Gastrocnemius medialis (tissue), 4 donors: ENCODE data around the gene ATP10B. TPM values are rescaled to one million over a fixed set of nuclear protein-coding genes. Genes with fewer than 3 reads are reported as not detected.

Source experiments
- ATAC-seq, 2 donors: fragments of 150-250 bp; one replicate each; pipeline ENCODE4 v1.9.1; 2016
- DNase-seq, 2 donors: peaks; one replicate each; pipeline ENCODE4 v3.0.0-alpha.2; 2019
- H3K27ac ChIP-seq, 4 donors: fragments of 200-600 bp; sonication (generic); 1 replicate in 1 of 4; 2 replicates in 3 of 4; pipeline ENCODE4 v1.5.1; 2016 to 2018; ENCODE audit warnings: mild to moderate bottlenecking in 2 of 4, moderate library complexity in 1 of 4
- H3K27me3 ChIP-seq, 3 donors: fragments of 200-600 bp; sonication (generic) in 2 of 3; 1 replicate in 1 of 3; 2 replicates in 2 of 3; pipeline versions ENCODE4 v1.5.1 to v1.6.0; 2016 to 2019; ENCODE audit warnings: mild to moderate bottlenecking in 1 of 3, moderate library complexity in 1 of 3
- H3K36me3 ChIP-seq, 2 donors: fragments of 200-600 bp; sonication (generic) in 1 of 2; one replicate each; pipeline ENCODE4 v1.5.1; 2017 to 2018
- H3K4me1 ChIP-seq, 2 donors: fragments of 200-600 bp; sonication (generic) in 1 of 2; one replicate each; pipeline ENCODE4 v1.5.1; 2016 to 2017; ENCODE audit warnings: mild to moderate bottlenecking in 2 of 2
- H3K4me3 ChIP-seq, 4 donors: fragments of 200-600 bp; sonication (generic) in 3 of 4; 1 replicate in 1 of 4; 2 replicates in 3 of 4; pipeline ENCODE4 v1.5.1; 2016 to 2019; ENCODE audit warnings: mild to moderate bottlenecking in 2 of 4
- H3K9me3 ChIP-seq, 3 donors: fragments of 200-600 bp; sonication (generic) in 2 of 3; 1 replicate in 1 of 3; 2 replicates in 2 of 3; pipeline ENCODE4 v1.5.1; 2016 to 2019
- POLR2A ChIP-seq, 2 donors: fragments of 450-650 bp; IDR thresholded peaks; one replicate each; pipeline ENCODE4 v1.6.1; 2017; ENCODE audit warnings: antibody characterized with exemption in 2 of 2, mild to moderate bottlenecking in 2 of 2, moderate library complexity in 2 of 2
- in situ Hi-C, 4 donors: fragments of 200-750 bp; cut with MboI; loops; one replicate each; pipeline versions ENCODE4 v1.15.0 to v1.8.0; 2017; ENCODE audit warnings: low sequenced_read_pairs in 4 of 4
- intact Hi-C: fragments of 100-400 bp; cut with DNase I; formaldehyde crosslinking; loops from one replicate; pipeline ENCODE4 v1.15.1; 2023; ENCODE audit warnings: low total_unique reads
- total RNA-seq, 4 donors: library from RNA; depleted of rRNA; stranded (reverse); fragments of >200 nt; gene quantifications; one replicate each; pipeline versions ENCODE4 v1.1.0 to v1.2.3, GENCODE V29; 2016
- TF ChIP-seq, protein P1 (sequence below), 5 experiments: fragments of 450-650 bp in 3 of 5; fragments of 200-600 bp in 2 of 5; sonication (generic) in 2 of 5; IDR thresholded peaks in 4 of 5; conservative IDR thresholded peaks in 1 of 5; 1 replicate in 4 of 5; 2 replicates in 1 of 5; pipeline ENCODE4 v1.5.1; 2016 to 2019; ENCODE audit warnings: antibody characterized with exemption in 5 of 5, mild to moderate bottlenecking in 3 of 5, moderate library complexity in 3 of 5

The ATP10B gene
- total RNA-seq, 4 donors from 2014 or later, result 0.63 TPM; not detected in 3

DNA sequence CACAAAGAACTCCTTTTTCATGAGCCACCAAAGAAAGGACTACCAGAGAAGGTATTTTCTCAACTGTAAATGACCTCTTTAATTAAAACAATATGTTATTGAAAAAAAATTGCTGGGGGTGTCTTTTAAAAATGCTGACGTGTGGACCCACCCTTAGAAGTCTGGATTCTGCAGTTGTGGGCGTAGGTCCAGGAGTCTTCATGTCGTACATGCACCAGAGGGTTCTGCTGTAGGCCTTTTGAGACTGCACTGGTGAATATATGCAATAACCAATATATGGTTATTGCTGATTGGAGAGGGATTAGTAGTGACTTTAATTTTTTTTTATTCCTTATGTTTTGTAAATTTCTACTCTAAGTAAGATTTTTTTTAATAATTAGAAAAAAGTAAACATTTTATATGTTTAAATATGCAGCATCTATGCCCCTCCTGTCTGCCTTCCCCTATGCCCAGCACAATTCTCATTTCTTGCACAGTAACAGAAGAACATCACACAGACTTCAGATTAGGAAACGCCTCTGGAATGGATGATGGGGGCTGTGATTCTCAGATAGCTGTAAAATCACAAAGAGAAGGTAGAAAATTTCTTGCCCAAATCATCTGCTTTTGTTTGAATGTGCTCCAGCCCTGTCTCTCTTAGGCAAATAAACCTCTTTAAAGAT is 328.4 kb downstream of the ATP10B start:
- Histone ChIP-seq H3K27ac (no peak overlapping the region), H3K27me3 (no peaks in the 10 kb centered on the region), H3K36me3 (no peaks in the 10 kb centered on the region), H3K4me1 (no peaks in the 10 kb centered on the region), H3K4me3 (no peak overlapping the region), H3K9me3 (no peaks in the 10 kb centered on the region)
- TF ChIP-seq, protein P1, sequence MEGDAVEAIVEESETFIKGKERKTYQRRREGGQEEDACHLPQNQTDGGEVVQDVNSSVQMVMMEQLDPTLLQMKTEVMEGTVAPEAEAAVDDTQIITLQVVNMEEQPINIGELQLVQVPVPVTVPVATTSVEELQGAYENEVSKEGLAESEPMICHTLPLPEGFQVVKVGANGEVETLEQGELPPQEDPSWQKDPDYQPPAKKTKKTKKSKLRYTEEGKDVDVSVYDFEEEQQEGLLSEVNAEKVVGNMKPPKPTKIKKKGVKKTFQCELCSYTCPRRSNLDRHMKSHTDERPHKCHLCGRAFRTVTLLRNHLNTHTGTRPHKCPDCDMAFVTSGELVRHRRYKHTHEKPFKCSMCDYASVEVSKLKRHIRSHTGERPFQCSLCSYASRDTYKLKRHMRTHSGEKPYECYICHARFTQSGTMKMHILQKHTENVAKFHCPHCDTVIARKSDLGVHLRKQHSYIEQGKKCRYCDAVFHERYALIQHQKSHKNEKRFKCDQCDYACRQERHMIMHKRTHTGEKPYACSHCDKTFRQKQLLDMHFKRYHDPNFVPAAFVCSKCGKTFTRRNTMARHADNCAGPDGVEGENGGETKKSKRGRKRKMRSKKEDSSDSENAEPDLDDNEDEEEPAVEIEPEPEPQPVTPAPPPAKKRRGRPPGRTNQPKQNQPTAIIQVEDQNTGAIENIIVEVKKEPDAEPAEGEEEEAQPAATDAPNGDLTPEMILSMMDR (IDR thresholded peaks at IDR 0.05 in 4 of 5, conservative IDR thresholded peaks at IDR 0.05 in 1 of 5), result no peak
- TF ChIP-seq POLR2A (IDR thresholded peaks at IDR 0.05), result no peak
- intact Hi-C loops, result no loop called here
- no peak for ATAC-seq
- no peak for DNase-seq
- in situ Hi-C loops, result no loop called here

DNA sequence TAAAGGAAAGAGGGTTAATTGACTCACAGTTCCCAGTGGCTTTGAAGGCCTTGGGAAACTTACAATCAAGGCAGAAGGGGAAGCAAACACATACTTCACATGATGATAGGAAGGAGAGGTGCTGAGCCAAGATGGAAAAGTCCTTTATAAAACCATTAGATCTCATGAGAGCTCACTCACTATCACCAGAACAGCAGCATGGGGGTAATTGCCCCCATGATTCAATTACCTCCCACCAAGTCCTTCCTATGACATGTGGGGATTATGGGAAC is 330.7 kb downstream of the ATP10B start:
- DNase-seq, result no peak
- H3K4me3 ChIP-seq, result no peak overlapping the region
- no peaks in the 10 kb centered on the region for H3K27me3 ChIP-seq
- TF ChIP-seq POLR2A (IDR thresholded peaks at IDR 0.05), result no peak
- TF ChIP-seq, protein P1 (IDR thresholded peaks at IDR 0.05 in 4 of 5, conservative IDR thresholded peaks at IDR 0.05 in 1 of 5), result no peak
- H3K4me1 ChIP-seq, result no peaks in the 10 kb centered on the region
- intact Hi-C loops (no loop called here), in situ Hi-C loops (no loop called here)
- H3K27ac ChIP-seq, result no peak overlapping the region
- H3K9me3 ChIP-seq, result no peaks in the 10 kb centered on the region
- H3K36me3 ChIP-seq, result no peaks in the 10 kb centered on the region
- no peak for ATAC-seq

DNA sequence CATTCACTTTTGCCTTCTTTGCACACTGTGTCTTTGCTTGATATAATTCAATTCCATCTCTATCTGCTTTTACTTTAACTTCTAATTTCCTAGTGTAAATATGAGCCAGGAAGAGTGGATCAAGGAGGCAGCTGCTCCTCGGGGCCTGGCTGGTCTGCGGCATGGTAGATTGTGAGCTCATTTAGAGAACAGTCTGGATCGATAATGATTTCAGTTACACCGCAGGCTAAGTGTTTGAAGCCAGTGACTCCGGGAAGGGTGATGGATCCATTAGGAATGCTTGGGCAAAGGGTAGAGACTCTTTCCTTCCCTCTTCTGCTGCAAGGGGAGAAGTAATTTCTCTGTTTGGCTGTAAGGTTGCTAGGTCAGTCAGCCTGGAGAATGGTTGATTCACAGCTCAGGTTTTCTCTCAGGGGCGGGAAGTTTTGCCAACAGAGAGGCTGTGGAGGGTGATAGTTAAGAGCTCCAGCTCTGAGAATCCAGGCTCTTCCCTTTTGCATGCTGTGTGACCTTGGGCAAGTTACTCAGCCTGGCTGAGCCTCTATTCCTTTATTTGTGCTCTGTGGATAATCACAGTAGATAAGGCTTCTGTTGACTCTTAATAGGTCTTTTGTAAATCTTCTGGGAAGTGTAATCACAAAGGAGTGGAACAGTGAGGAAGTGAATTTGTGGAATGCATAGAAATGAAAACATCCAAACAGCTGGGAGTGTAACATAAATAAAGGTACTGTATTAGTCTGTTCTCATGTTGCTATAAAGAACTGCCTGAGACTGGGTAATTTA is 331.2 kb downstream of the ATP10B start:
- ATAC-seq, result no peak
- H3K9me3 ChIP-seq, result no peaks in the 10 kb centered on the region
- in situ Hi-C loops, result no loop called here
- no peak for DNase-seq
- no peak overlapping the region for H3K4me3 ChIP-seq
- no peaks in the 10 kb centered on the region for H3K36me3 ChIP-seq
- no peaks in the 10 kb centered on the region for H3K27me3 ChIP-seq
- intact Hi-C loops, result no loop called here
- H3K4me1 ChIP-seq, result no peaks in the 10 kb centered on the region
- H3K27ac ChIP-seq, result no peak overlapping the region
- no peak for TF ChIP-seq POLR2A (IDR thresholded peaks at IDR 0.05)
- TF ChIP-seq, protein P1 (IDR thresholded peaks at IDR 0.05 in 4 of 5, conservative IDR thresholded peaks at IDR 0.05 in 1 of 5), result no peak

DNA sequence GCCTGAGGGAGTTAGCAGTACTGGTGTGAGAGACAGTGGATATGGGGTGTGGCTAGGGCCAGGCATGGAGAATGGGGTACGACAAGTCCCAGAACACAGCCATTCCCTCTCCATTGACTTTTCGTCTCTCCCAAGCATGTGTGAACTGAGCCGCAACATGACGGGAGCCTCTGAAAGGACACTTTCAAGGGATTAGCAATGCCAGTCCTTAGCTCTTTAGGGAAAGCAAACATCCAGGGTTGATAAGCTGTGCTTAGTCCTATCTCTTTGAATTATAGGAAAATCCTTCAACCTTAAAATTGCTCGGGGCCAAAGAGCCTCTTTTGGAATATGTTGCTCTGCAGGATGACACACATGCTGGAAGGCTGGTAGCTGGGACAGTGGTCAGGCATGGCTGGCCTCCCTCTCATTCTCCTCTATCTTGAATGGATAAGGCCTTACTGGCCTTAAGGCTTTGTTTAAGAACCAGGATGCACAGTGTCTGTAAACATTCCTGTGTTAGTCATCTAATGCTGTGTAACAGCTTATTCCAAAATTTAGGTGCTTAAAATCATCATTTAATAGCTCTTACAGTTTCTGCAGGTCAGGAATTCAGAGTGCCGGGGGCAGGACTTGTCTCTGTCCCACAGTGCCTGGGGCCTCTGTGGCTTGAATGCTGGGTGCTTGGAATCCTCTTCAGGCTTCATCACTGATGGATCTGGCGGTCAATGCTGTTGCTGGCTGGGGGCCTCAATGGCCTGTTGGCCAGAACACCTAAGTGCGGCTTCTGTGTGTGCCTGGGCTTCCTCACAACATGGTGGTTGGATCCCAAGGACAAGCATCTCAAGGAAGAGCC is 335.1 kb downstream of the ATP10B start:
- DNase-seq (no peak), ATAC-seq (no peak)
- Histone ChIP-seq H3K4me3 (no peak overlapping the region), H3K4me1 (no peaks in the 10 kb centered on the region), H3K9me3 (no peaks in the 10 kb centered on the region), H3K36me3 (no peaks in the 10 kb centered on the region), H3K27ac (no peak overlapping the region), H3K27me3 (peaks cover 0 to 2% (median 0%) of the 10 kb centered on the region in 3 donors)
- in situ Hi-C loops, result no loop called here
- TF ChIP-seq, protein P1 (IDR thresholded peaks at IDR 0.05 in 4 of 5, conservative IDR thresholded peaks at IDR 0.05 in 1 of 5), result no peak
- no peak for TF ChIP-seq POLR2A (IDR thresholded peaks at IDR 0.05)
- intact Hi-C loops, result no loop called here
